NT2/D1 (cell line): ENCODE measurements around the gene AKR1C8.

Experiments
- SUZ12 ChIP-seq: IDR thresholded peaks from 2 replicates; pipeline ENCODE4 v1.6.1; 2011; ENCODE audit not compliant: insufficient read length, insufficient read depth; ENCODE audit errors: extremely low read depth
- YY1 ChIP-seq: IDR thresholded peaks from 2 replicates; pipeline ENCODE4 v1.6.1; 2011; ENCODE audit not compliant: insufficient read length, insufficient read depth
- ZNF274 ChIP-seq: IDR thresholded peaks from 2 replicates; pipeline ENCODE4 v1.6.1; 2011; ENCODE audit warnings: mild to moderate bottlenecking, low read depth, low read length

- TF ChIP-seq YY1 (no peak), ZNF274 (no peak), SUZ12 (no peak)
These were observed 16.0 kb downstream of the AKR1C8 start for GRCh38 chr10:5168897-5169420.
